IPS-18a (cell line): ENCODE data around the gene NR3C2.
"Not testable (repeated sequence)": the region's sequence is repeated elsewhere in the genome, so short reads cannot be mapped to it uniquely, and the experiment has no call there.

Experiments used
- H3K27ac ChIP-seq: one replicate; pipeline ENCODE4 v1.5.1; 2013; ENCODE audit warnings: low read length
- H3K27me3 ChIP-seq: one replicate; pipeline ENCODE4 v1.6.1; 2013; ENCODE audit warnings: mild to moderate bottlenecking, low read length; ENCODE audit not compliant: control insufficient read depth, insufficient read depth
- H3K36me3 ChIP-seq: one replicate; pipeline ENCODE4 v1.6.1; 2013; ENCODE audit warnings: low read depth, low read length; ENCODE audit not compliant: control insufficient read depth
- H3K4me1 ChIP-seq: one replicate; pipeline ENCODE4 v1.6.1; 2013; ENCODE audit warnings: low read depth, low read length; ENCODE audit not compliant: control insufficient read depth
- H3K4me3 ChIP-seq: one replicate; pipeline ENCODE4 v1.5.1; 2013; ENCODE audit warnings: low read length
- H3K9ac ChIP-seq: one replicate; pipeline ENCODE4 v1.6.1; 2013; ENCODE audit warnings: mild to moderate bottlenecking, low read length, moderate library complexity
- H3K9me3 ChIP-seq: one replicate; pipeline ENCODE4 v1.6.1; 2013; ENCODE audit warnings: low read depth, low read length; ENCODE audit not compliant: control insufficient read depth

NR3C2 gene

GRCh38 chr4:148332486-148332885 lies 109.7 kb downstream of the NR3C2 start:
- H3K36me3 ChIP-seq: no peaks in the 10 kb centered on the region
- no peak overlapping the region for H3K27ac ChIP-seq
- H3K9me3 ChIP-seq: no peaks in the 10 kb centered on the region
- H3K4me3 ChIP-seq: no peak overlapping the region
- H3K4me1 ChIP-seq: peaks cover 10% of the 10 kb centered on the region
- no peaks in the 10 kb centered on the region for H3K27me3 ChIP-seq
- no peak overlapping the region for H3K9ac ChIP-seq

DNA sequence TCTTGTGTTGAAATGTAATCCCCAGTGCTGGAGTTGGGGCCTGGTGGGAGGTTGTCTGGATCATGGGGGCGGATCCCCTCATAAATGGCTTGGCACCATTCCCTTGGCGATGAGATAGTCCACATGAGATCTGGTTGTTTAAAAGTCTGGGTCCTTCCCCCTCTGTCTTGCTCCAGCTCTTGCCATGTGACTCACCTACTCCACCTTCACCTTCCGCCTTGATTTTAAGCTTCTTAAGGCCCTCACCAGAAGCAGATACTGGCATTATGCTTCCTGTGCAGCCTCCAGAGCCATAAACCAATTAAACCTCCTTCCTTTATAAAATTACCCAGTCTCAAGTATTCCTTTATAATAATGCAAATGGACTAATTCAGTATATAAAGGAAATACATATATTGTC lies 111.5 kb downstream of the NR3C2 start:
- peaks cover 10% of the 10 kb centered on the region for H3K4me1 ChIP-seq
- H3K9me3 ChIP-seq: no peaks in the 10 kb centered on the region
- no peak overlapping the region for H3K4me3 ChIP-seq
- H3K36me3 ChIP-seq: no peaks in the 10 kb centered on the region
- H3K9ac ChIP-seq: no peak overlapping the region
- H3K27me3 ChIP-seq: no peaks in the 10 kb centered on the region
- H3K27ac ChIP-seq: no peak overlapping the region

- Histone ChIP-seq H3K4me3 (no peak overlapping the region), H3K4me1 (peaks cover 10% of the 10 kb centered on the region), H3K36me3 (no peaks in the 10 kb centered on the region), H3K27me3 (no peaks in the 10 kb centered on the region), H3K9me3 (no peaks in the 10 kb centered on the region), H3K9ac (no peak overlapping the region), H3K27ac (no peak overlapping the region)
Observed at GRCh38 chr4:148330161-148330560, 112.1 kb downstream of the NR3C2 start.

DNA sequence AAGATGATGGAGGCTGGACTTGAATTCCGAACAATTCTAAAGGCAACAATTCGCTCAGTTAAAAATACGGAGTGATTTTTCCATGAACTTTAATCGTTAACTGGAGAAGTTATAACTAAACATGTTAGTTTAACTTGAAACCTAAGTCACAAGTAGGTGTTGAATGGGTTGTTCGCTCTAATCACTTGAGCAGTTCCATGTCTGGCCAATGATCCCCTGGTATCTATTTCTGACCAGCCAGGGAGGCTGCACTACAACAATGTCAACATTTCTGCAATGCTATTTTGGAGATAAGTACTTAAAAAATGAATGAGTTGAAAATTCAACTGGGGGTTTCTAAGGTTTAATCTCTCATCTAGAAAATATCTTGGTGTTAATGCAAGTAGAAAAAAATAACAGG lies 112.5 kb downstream of the NR3C2 start:
- no peaks in the 10 kb centered on the region for H3K36me3 ChIP-seq
- H3K4me3 ChIP-seq: no peak overlapping the region
- no peaks in the 10 kb centered on the region for H3K9me3 ChIP-seq
- H3K27me3 ChIP-seq: no peaks in the 10 kb centered on the region
- no peak overlapping the region for H3K27ac ChIP-seq
- peaks cover 10% of the 10 kb centered on the region for H3K4me1 ChIP-seq
- H3K9ac ChIP-seq: no peak overlapping the region

- H3K36me3 ChIP-seq: no peaks in the 10 kb centered on the region
- no peak overlapping the region for H3K9ac ChIP-seq
- no peaks in the 10 kb centered on the region for H3K27me3 ChIP-seq
- H3K9me3 ChIP-seq: no peaks in the 10 kb centered on the region
- H3K27ac ChIP-seq: no peak overlapping the region
- H3K4me1 ChIP-seq: peaks cover 10% of the 10 kb centered on the region
- no peak overlapping the region for H3K4me3 ChIP-seq
Observed at GRCh38 chr4:148327683-148328082, 114.5 kb downstream of the NR3C2 start.

- H3K9me3 ChIP-seq, H3K4me3 ChIP-seq, H3K36me3 ChIP-seq, H3K9ac ChIP-seq, H3K27me3 ChIP-seq, H3K27ac ChIP-seq, H3K4me1 ChIP-seq: not testable (repeated sequence)
Observed at GRCh38 chr4:148323316-148323715, 118.9 kb downstream of the NR3C2 start.

GRCh38 chr4:148315049-148315448 lies 127.2 kb downstream of the NR3C2 start:
- Histone ChIP-seq H3K4me1 (no peaks in the 10 kb centered on the region), H3K4me3 (no peak overlapping the region), H3K36me3 (no peaks in the 10 kb centered on the region), H3K27me3 (no peaks in the 10 kb centered on the region), H3K27ac (no peak overlapping the region), H3K9ac (no peak overlapping the region), H3K9me3 (no peaks in the 10 kb centered on the region)

- Histone ChIP-seq H3K27me3 (no peaks in the 10 kb centered on the region), H3K36me3 (no peaks in the 10 kb centered on the region), H3K27ac (no peak overlapping the region), H3K4me1 (no peaks in the 10 kb centered on the region), H3K4me3 (no peak overlapping the region), H3K9me3 (no peaks in the 10 kb centered on the region), H3K9ac (no peak overlapping the region)
Observed at GRCh38 chr4:148312956-148313490, 129.2 kb downstream of the NR3C2 start.

GRCh38 chr4:148311526-148311925 lies 130.7 kb downstream of the NR3C2 start:
- no peak overlapping the region for H3K9ac ChIP-seq
- no peaks in the 10 kb centered on the region for H3K36me3 ChIP-seq
- no peak overlapping the region for H3K27ac ChIP-seq
- H3K4me1 ChIP-seq: no peaks in the 10 kb centered on the region
- no peak overlapping the region for H3K4me3 ChIP-seq
- no peaks in the 10 kb centered on the region for H3K9me3 ChIP-seq
- H3K27me3 ChIP-seq: no peaks in the 10 kb centered on the region

GRCh38 chr4:148310756-148311155 lies 131.5 kb downstream of the NR3C2 start:
- Histone ChIP-seq H3K4me3 (no peak overlapping the region), H3K27me3 (no peaks in the 10 kb centered on the region), H3K27ac (no peak overlapping the region), H3K9ac (no peak overlapping the region), H3K9me3 (no peaks in the 10 kb centered on the region), H3K4me1 (no peaks in the 10 kb centered on the region), H3K36me3 (no peaks in the 10 kb centered on the region)

- Histone ChIP-seq H3K27me3 (no peaks in the 10 kb centered on the region), H3K9me3 (peaks cover 11% of the 10 kb centered on the region), H3K4me1 (no peaks in the 10 kb centered on the region), H3K9ac (no peak overlapping the region), H3K27ac (no peak overlapping the region), H3K36me3 (no peaks in the 10 kb centered on the region), H3K4me3 (no peak overlapping the region)
Observed at GRCh38 chr4:148305751-148306150, 136.5 kb downstream of the NR3C2 start.

DNA sequence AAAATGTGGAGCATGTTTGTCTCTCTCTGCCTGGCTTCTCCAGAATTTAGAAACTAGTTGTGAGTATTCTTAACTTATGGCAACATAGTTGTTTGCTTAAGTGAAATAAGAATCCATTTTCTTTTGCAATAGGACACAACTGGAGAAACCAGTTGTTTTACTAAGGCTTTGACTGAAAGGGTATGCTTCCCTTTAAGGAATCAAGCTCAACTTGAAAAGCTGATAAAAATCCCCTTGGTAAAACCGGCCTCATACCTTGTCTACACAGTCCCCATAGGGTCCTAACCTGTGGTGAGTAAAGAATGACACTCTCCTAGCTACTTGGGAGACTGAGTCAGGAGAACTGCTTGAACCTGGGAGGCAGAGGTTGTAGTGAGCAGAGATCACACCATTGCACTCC lies 139.8 kb downstream of the NR3C2 start:
- H3K36me3 ChIP-seq: no peaks in the 10 kb centered on the region
- H3K9me3 ChIP-seq: peaks cover 19% of the 10 kb centered on the region
- no peaks in the 10 kb centered on the region for H3K27me3 ChIP-seq
- no peaks in the 10 kb centered on the region for H3K4me1 ChIP-seq
- no peak overlapping the region for H3K27ac ChIP-seq
- H3K9ac ChIP-seq: no peak overlapping the region
- H3K4me3 ChIP-seq: no peak overlapping the region
